Right lobe of liver (tissue), 6 donors: Measurements from ENCODE around the gene C2orf72. TPM values are rescaled to one million over a fixed set of nuclear protein-coding genes. Genes with fewer than 3 reads are reported as not detected.

ENCODE experiments used
- ATAC-seq, 4 donors: fragments of 200-7000 bp; cut with Tn5 transposase; one replicate each; pipeline ENCODE4 v1.9.1; 2020; ENCODE audit warnings: mild to moderate bottlenecking in 4 of 4, moderate library complexity in 4 of 4
- DNase-seq, 3 donors: peaks; one replicate each; pipeline ENCODE4 v3.0.0-alpha.2; 2020
- H3K27ac ChIP-seq, 3 donors: fragments of 200-600 bp; one replicate each; pipeline ENCODE4 v1.8.0; 2022
- H3K27me3 ChIP-seq, 2 donors: fragments of 200-600 bp; one replicate each; pipeline ENCODE4 v1.8.0; 2022
- H3K36me3 ChIP-seq, 4 donors: fragments of 200-600 bp; sonication (generic) in 1 of 4; one replicate each; pipeline versions ENCODE4 v1.5.1 to v1.8.0; 2017 to 2022; ENCODE audit warnings: control low read depth in 1 of 4
- H3K4me1 ChIP-seq, 4 donors: fragments of 200-600 bp; sonication (generic) in 1 of 4; one replicate each; pipeline versions ENCODE4 v1.5.1 to v1.8.0; 2017 to 2022; ENCODE audit warnings: control low read depth in 1 of 4
- H3K4me3 ChIP-seq, 3 donors: fragments of 200-600 bp; one replicate each; pipeline ENCODE4 v1.8.0; 2022
- H3K9me3 ChIP-seq, 4 donors: fragments of 200-600 bp; sonication (generic) in 1 of 4; one replicate each; pipeline versions ENCODE4 v1.5.1 to v1.8.0; 2017 to 2022; ENCODE audit warnings: control low read depth in 1 of 4
- CTCF ChIP-seq, 4 donors: fragments of 200-600 bp in 3 of 4; fragments of 450-650 bp in 1 of 4; IDR thresholded peaks; one replicate each; pipeline versions ENCODE4 v1.5.1 to v1.8.0; 2016 to 2022; ENCODE audit warnings: antibody characterized with exemption in 4 of 4, mild to moderate bottlenecking in 2 of 4
- POLR2A ChIP-seq: fragments of 450-650 bp; IDR thresholded peaks from one replicate; pipeline ENCODE4 v1.6.1; 2017; ENCODE audit warnings: antibody characterized with exemption, mild to moderate bottlenecking
- WGBS: methylation state at CpG from one replicate; pipeline ENCODE4 v1.1.6; 2018; ENCODE audit warnings: low coverage, low lambda C conversion rate; ENCODE audit not compliant: insufficient coverage; ENCODE audit errors: missing lambda C conversion rate; 5-methylcytosine and 5-hydroxymethylcytosine counted together
- intact Hi-C, 2 donors: fragments of 100-400 bp; cut with DNase I; formaldehyde crosslinking; loops; one replicate each; pipeline versions ENCODE4 v1.11.2 to v1.14.1; 2022
- total RNA-seq, 6 experiments: library from RNA; depleted of rRNA in 2 of 6; stranded (reverse); fragments of >200 nt in 2 of 6; fragmentation: NEBNext Ultra II Directional in 3 of 6; extraction: Animal tissue kit (Norgen Biotek cat#: 25700) in 3 of 6; gene quantifications; one replicate each; pipeline versions ENCODE4 v1.1.0 to v1.2.4, GENCODE V29; 2016 to 2023
- donor health status: DM: no; HTN: yes; CAD: no.
- donor health status: DM: no; HTN: no; CAD: no.
- donor health status: DM: no; HTN: no; CAD: no.
- donor health status: DM: no; HTN: yes; CAD: no.
- donor health status: DM: no; HTN: yes; CAD: no.

C2orf72 gene
- total RNA-seq, 6 experiments from 2014 or later: 76.0 to 167 (median 85.9) TPM

GRCh38 chr2:230991598-230991997 lies 45.7 kb upstream of the C2orf72 start:
- ATAC-seq: no peak
- no peak overlapping the region for H3K27ac ChIP-seq
- DNase-seq: no peak
- no peak overlapping the region for H3K4me3 ChIP-seq
- peaks cover 0 to 4% (median 0%) of the 10 kb centered on the region in 4 donors for H3K4me1 ChIP-seq
- peaks cover 0 to 6% of the 10 kb centered on the region in 2 donors for H3K27me3 ChIP-seq
- TF ChIP-seq POLR2A (no peak), CTCF (IDR thresholded peaks at IDR 0.05) (no peak)
- no peaks in the 10 kb centered on the region for H3K9me3 ChIP-seq
- 81% methylated on average over 4 of the region's 7 CpGs for WGBS
- intact Hi-C loops: no loop called here
- H3K36me3 ChIP-seq: no peaks in the 10 kb centered on the region

- peaks cover 0 to 5% (median 0%) of the 10 kb centered on the region in 4 donors for H3K4me1 ChIP-seq
- no peak within 1 kb of the TSS for H3K4me3 ChIP-seq
- WGBS: no CpG with 5 or more reads among the region's 9 CpGs
- H3K27me3 ChIP-seq: peaks cover 0 to 3% of the 10 kb centered on the region in 2 donors
- no peaks in the 10 kb centered on the region for H3K36me3 ChIP-seq
- H3K9me3 ChIP-seq: no peaks in the 10 kb centered on the region
- DNase-seq (no peak), ATAC-seq (no peak)
- no peak for TF ChIP-seq CTCF (IDR thresholded peaks at IDR 0.05)
- TF ChIP-seq POLR2A: no peak
- intact Hi-C loops: no loop called here
- H3K27ac ChIP-seq: no peak within 1 kb of the TSS
Observed at GRCh38 chr2:230995821-230996220, 41.5 kb upstream of the C2orf72 start, which contains the start of gene SPATA3. Gene SPATA3 (plus strand): TSS chr2:230996121. CDS start chr2:230996234, 113 bp downstream.

GRCh38 chr2:230996661-230997060 lies 40.7 kb upstream of the C2orf72 start:
- no peak for ATAC-seq
- H3K36me3 ChIP-seq: no peaks in the 10 kb centered on the region
- H3K4me3 ChIP-seq: no peak overlapping the region
- H3K9me3 ChIP-seq: no peaks in the 10 kb centered on the region
- DNase-seq: no peak
- H3K27ac ChIP-seq: no peak overlapping the region
- TF ChIP-seq POLR2A: no peak
- no peak for TF ChIP-seq CTCF (IDR thresholded peaks at IDR 0.05)
- no peaks in the 10 kb centered on the region for H3K27me3 ChIP-seq
- H3K4me1 ChIP-seq: peaks cover 0 to 5% (median 0%) of the 10 kb centered on the region in 4 donors
- intact Hi-C loops: no loop called here

- TF ChIP-seq POLR2A: no peak
- no peak for TF ChIP-seq CTCF (IDR thresholded peaks at IDR 0.05)
- WGBS: 44% methylated on average over 1 of the region's 2 CpGs
- Histone ChIP-seq H3K27me3 (no peaks in the 10 kb centered on the region), H3K36me3 (no peaks in the 10 kb centered on the region), H3K4me1 (peaks cover 0 to 5% (median 0%) of the 10 kb centered on the region in 4 donors), H3K27ac (no peak overlapping the region), H3K4me3 (no peak overlapping the region), H3K9me3 (no peaks in the 10 kb centered on the region)
- ATAC-seq: peak in 3 of 4 donors; percentile 48 to 54 (median 51)
- intact Hi-C loops: no loop called here
- no peak for DNase-seq
Observed at GRCh38 chr2:230998882-230999281, 38.4 kb upstream of the C2orf72 start.

GRCh38 chr2:230999477-230999876 lies 37.8 kb upstream of the C2orf72 start:
- Histone ChIP-seq H3K4me3 (no peak overlapping the region), H3K36me3 (no peaks in the 10 kb centered on the region), H3K4me1 (peaks cover 0 to 5% (median 0%) of the 10 kb centered on the region in 4 donors), H3K9me3 (no peaks in the 10 kb centered on the region), H3K27me3 (no peaks in the 10 kb centered on the region), H3K27ac (no peak overlapping the region)
- ATAC-seq: peak; percentile 90 to 96 (median 92)
- TF ChIP-seq CTCF (IDR thresholded peaks at IDR 0.05): peak; percentile 22 to 48 (median 34)
- TF ChIP-seq POLR2A: no peak
- DNase-seq: no peak
- intact Hi-C loops: no loop called here
- WGBS: 23% methylated on average over 4 of the region's 4 CpGs
